ENCODE data around the gene RBM26. TPM values are rescaled to one million over a fixed set of nuclear protein-coding genes. Genes with fewer than 3 reads are reported as not detected.
A peak's percentile ranks its signal among the peaks of the same experiment; 100 is the strongest.

Gene RBM26
- total and polyA plus RNA-seq, 5 experiments from 2014 or later = 14.1 to 142 (median 17.0) TPM

GRCh38 chr13:79395881-79396280 is 10.2 kb downstream of the RBM26 start:
- Mint-ChIP-seq H3K4me1 (peaks cover 43 to 75% (median 60%) of the 10 kb centered on the region in 4 donors), H3K36me3 (peaks cover 6 to 56% (median 25%) of the 10 kb centered on the region in 3 donors), H3K4me3 (peak overlapping the region in 3 of 10 donors; percentile 20 to 39 (median 36)), H3K27ac (peak overlapping the region in 9 of 10 donors; percentile 6 to 90 (median 62)), H3K27me3 (no peaks in the 10 kb centered on the region), H3K9me3 (peaks cover 0 to 12% (median 4%) of the 10 kb centered on the region in 9 donors)
- DNase-seq (no peak), ATAC-seq (no peak)
- POLR2A ChIA-PET = interaction anchor here (6.0 kb wide), 1 partner anchor 9 kb away, joined by 107 read pairs; the partner anchor contains the start of gene RBM26

DNA sequence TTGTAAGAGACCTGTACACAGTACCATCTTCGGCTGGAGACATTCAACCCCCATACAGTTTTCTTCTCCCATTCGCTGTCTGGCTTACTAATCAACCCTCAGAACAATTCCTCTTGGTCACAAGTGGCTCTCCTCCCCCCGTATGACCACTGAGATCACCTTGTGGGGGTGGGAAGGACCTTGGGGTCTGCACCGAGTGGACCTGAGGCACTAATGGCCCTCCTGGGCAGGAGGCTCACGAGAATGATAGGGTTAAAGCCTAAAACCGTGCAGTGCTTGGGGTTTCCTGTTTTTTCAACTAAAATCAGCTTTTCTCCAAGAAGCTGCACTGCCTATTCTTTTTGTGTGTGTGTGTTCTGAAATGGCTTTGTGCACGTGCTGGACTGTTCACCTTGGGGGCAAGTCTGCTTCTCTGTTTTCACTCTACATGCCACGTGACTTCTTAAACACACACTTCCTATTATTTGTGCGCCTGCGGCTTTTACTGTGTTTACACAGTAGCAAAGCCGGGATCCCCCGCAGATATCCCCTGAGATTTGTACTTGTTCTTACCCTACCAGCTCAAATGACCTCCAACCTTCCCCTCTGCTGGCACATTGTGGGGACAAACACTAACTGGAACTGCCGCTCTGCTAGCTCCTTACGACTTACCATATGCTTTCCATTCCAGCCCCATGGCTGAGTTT is 12.3 kb downstream of the RBM26 start:
- peak overlapping the region; percentile 78 to 96 (median 85) for H3K4me3 Mint-ChIP-seq
- H3K9me3 Mint-ChIP-seq = peaks cover 0 to 12% (median 4%) of the 10 kb centered on the region in 9 donors
- H3K27me3 Mint-ChIP-seq = no peaks in the 10 kb centered on the region
- peak overlapping the region; percentile 68 to 96 (median 90) for H3K27ac Mint-ChIP-seq
- POLR2A ChIA-PET = interaction anchor here (0.9 to 6.0 kb wide), 6 partner anchors 11 to 46 kb away, joined by 3 to 107 read pairs (median 4); partner anchors contain the start of gene RBM26
- DNase-seq (peak in 9 of 10 donors; percentile 35 to 83 (median 58)), ATAC-seq (peak; percentile 78 to 83)
- H3K36me3 Mint-ChIP-seq = peaks cover 6 to 34% (median 23%) of the 10 kb centered on the region in 3 donors
- peaks cover 38 to 71% (median 63%) of the 10 kb centered on the region in 4 donors for H3K4me1 Mint-ChIP-seq

- peaks cover 38 to 70% (median 66%) of the 10 kb centered on the region in 4 donors for H3K4me1 Mint-ChIP-seq
- peaks cover 6 to 31% (median 23%) of the 10 kb centered on the region in 3 donors for H3K36me3 Mint-ChIP-seq
- POLR2A ChIA-PET = interaction anchor here (1.0 to 6.0 kb wide), 6 partner anchors 11 to 45 kb away, joined by 3 to 107 read pairs (median 3); partner anchors contain the start of gene RBM26
- DNase-seq (peak in 5 of 10 donors; percentile 5 to 57 (median 52)), ATAC-seq (peak; percentile 59 to 61)
- peak overlapping the region; percentile 78 to 96 (median 85) for H3K4me3 Mint-ChIP-seq
- H3K27me3 Mint-ChIP-seq = no peaks in the 10 kb centered on the region
- peak overlapping the region; percentile 68 to 96 (median 90) for H3K27ac Mint-ChIP-seq
- H3K9me3 Mint-ChIP-seq = peaks cover 0 to 12% (median 4%) of the 10 kb centered on the region in 9 donors
Observed at GRCh38 chr13:79392882-79393563, 13.0 kb downstream of the RBM26 start.

DNA sequence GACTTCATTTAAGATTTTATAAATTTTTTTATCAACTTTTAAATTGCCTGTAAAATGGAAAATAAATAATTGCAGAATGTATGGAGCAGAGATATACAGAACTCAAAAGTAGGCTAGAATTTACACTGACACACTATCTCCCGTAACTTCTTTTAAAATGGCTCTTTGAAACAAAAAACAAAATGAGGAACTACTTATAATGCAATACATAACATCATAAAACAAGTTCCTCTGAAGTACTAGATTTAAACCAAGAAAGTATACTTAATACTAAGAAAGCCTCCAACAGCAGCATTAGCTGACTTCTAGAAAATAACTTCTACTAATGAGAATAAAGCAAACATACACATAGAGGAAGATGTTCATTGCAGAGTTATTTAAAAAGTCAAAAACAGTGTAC is 17.0 kb downstream of the RBM26 start:
- ATAC-seq (no peak), DNase-seq (no peak)
- POLR2A ChIA-PET = no interaction called here
- H3K27me3 Mint-ChIP-seq = no peaks in the 10 kb centered on the region
- no peaks in the 10 kb centered on the region for H3K9me3 Mint-ChIP-seq
- peak overlapping the region in 2 of 10 donors; percentile 16 to 31 for H3K4me3 Mint-ChIP-seq
- peak overlapping the region in 3 of 10 donors; percentile 6 to 62 (median 7) for H3K27ac Mint-ChIP-seq
- peaks cover 37 to 84% (median 66%) of the 10 kb centered on the region in 4 donors for H3K4me1 Mint-ChIP-seq
- peaks cover 0 to 9% (median 0%) of the 10 kb centered on the region in 3 donors for H3K36me3 Mint-ChIP-seq

DNA sequence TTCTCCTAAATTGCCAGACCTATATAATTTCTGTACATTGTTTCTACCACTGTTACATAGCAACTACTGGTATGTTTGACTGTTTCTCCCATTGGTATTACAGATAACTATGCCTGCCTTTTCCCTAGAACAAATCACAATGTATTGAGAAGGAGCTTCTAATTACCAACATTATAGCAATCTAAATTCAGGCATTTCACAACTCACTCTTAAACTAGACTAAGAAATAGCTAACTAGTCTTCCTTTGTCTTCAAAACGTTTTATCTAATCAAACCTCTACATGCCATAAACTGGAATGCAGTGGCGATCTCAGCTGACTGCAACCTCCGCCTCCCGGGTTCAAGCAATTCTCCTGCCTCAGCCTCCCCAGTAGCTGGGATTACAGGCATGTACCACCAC is 18.2 kb downstream of the RBM26 start:
- peaks cover 0 to 13% (median 2%) of the 10 kb centered on the region in 3 donors for H3K36me3 Mint-ChIP-seq
- H3K27ac Mint-ChIP-seq = peak overlapping the region in 6 of 10 donors; percentile 21 to 87 (median 54)
- no peaks in the 10 kb centered on the region for H3K27me3 Mint-ChIP-seq
- no peaks in the 10 kb centered on the region for H3K9me3 Mint-ChIP-seq
- H3K4me1 Mint-ChIP-seq = peaks cover 30 to 84% (median 63%) of the 10 kb centered on the region in 4 donors
- DNase-seq (no peak), ATAC-seq (no peak)
- POLR2A ChIA-PET = interaction anchor here (1.0 kb wide), 1 partner anchor 18 kb away, joined by 3 read pairs; the partner anchor contains the start of gene RBM26
- H3K4me3 Mint-ChIP-seq = peak overlapping the region in 6 of 10 donors; percentile 6 to 71 (median 31)

DNA sequence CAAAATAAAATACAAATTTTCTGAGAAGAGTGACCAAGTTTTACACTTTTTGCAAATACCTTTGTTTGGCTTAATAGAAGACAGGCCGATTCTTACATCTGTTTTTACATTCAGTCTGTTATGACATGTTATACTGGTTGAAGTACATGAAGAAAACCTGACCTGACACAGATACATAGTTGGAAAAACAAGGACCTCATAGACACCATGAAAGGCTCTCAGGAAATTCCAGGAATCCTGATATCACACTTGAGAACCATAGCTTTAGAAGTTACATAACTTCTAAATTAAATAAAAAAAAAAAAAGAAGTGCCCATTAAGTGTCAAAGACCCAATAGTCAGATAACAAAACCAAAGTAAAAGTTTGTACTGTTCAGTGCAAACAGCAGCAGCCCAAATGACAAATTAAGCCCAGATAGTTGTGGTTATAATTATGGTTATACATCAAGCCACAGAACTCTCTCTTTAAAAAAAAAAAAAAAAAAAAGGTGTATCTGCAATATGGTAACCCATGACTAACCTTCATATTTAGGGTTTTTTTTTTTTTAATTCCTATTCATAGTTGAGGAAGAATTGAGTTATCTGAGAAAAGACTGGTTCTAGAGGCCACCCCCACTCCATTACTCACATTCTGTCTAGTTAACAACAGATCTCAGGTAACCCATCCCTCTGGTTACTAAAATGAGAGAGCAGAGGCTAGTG is 19.8 kb downstream of the RBM26 start:
- Mint-ChIP-seq H3K36me3 (peaks cover 0 to 11% (median 2%) of the 10 kb centered on the region in 3 donors), H3K9me3 (no peaks in the 10 kb centered on the region), H3K27me3 (no peaks in the 10 kb centered on the region), H3K27ac (peak overlapping the region in 3 of 10 donors; percentile 3 to 66 (median 17)), H3K4me3 (peak overlapping the region in 8 of 10 donors; percentile 2 to 61 (median 40)), H3K4me1 (peaks cover 30 to 89% (median 65%) of the 10 kb centered on the region in 4 donors)
- DNase-seq = peak in 2 of 10 donors; percentile 5 to 14
- ATAC-seq = peak; percentile 59 to 63
- POLR2A ChIA-PET = interaction anchor here (0.7 to 1.8 kb wide), 3 partner anchors 20 to 38 kb away, joined by 3 to 8 read pairs (median 4); partner anchors contain the start of gene RBM26

DNA sequence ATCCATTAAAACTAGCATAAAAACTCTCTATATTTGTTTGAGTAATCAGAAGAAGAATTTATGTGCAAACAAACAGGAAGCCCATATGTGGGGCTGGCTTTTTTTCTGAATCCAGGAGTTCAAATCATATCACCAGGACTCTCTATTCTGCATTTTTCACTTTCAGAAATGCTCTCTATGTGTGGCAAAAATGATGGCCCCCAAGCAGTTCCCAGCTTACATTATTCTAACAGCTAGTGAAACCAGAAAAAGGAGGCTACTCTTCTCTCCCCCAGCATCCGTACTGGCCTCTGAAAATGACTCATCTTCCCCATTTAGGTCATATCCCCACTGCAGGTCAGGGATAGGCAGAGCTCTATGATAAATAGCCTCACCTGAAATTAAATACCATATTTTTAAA is 20.4 kb downstream of the RBM26 start:
- ATAC-seq (peak; percentile 22 to 55), DNase-seq (no peak)
- Mint-ChIP-seq H3K36me3 (peaks cover 0 to 11% (median 2%) of the 10 kb centered on the region in 3 donors), H3K27me3 (no peaks in the 10 kb centered on the region), H3K4me3 (peak overlapping the region in 8 of 10 donors; percentile 4 to 42 (median 20)), H3K27ac (peak overlapping the region in 3 of 10 donors; percentile 10 to 66 (median 28)), H3K4me1 (peaks cover 32 to 88% (median 65%) of the 10 kb centered on the region in 4 donors), H3K9me3 (no peaks in the 10 kb centered on the region)
- POLR2A ChIA-PET = interaction anchor here (0.7 to 1.8 kb wide), 3 partner anchors 20 to 38 kb away, joined by 3 to 8 read pairs (median 4); partner anchors contain the start of gene RBM26

- Mint-ChIP-seq H3K4me3 (peak overlapping the region in 3 of 10 donors; percentile 3 to 13 (median 5)), H3K4me1 (peaks cover 35 to 87% (median 65%) of the 10 kb centered on the region in 4 donors), H3K27me3 (no peaks in the 10 kb centered on the region), H3K9me3 (no peaks in the 10 kb centered on the region), H3K36me3 (peaks cover 0 to 23% (median 2%) of the 10 kb centered on the region in 3 donors), H3K27ac (peak overlapping the region in 2 of 10 donors; percentile 59 to 84)
- ATAC-seq (no peak), DNase-seq (no peak)
- POLR2A ChIA-PET = interaction anchor here (1.6 kb wide), 1 partner anchor 23 kb away, joined by 4 read pairs; no protein-coding TSS in a partner anchor
Observed at GRCh38 chr13:79384022-79384610, 21.9 kb downstream of the RBM26 start.

- POLR2A ChIA-PET = interaction anchor here (1.3 to 1.4 kb wide), 2 partner anchors 10 to 11 kb away, joined by 3 to 4 read pairs; no protein-coding TSS in a partner anchor
- Mint-ChIP-seq H3K36me3 (peaks cover 0 to 32% (median 2%) of the 10 kb centered on the region in 3 donors), H3K4me1 (peaks cover 26 to 74% (median 56%) of the 10 kb centered on the region in 4 donors), H3K27ac (peak overlapping the region; percentile 1 to 84 (median 66)), H3K9me3 (no peaks in the 10 kb centered on the region), H3K27me3 (no peaks in the 10 kb centered on the region), H3K4me3 (peak overlapping the region; percentile 25 to 77 (median 59))
- DNase-seq = peak in 1 of 10 donors; percentile 10
- peak in 1 of 2 donors; percentile 68 for ATAC-seq
Observed at GRCh38 chr13:79382545-79383275, 23.3 kb downstream of the RBM26 start.

DNA sequence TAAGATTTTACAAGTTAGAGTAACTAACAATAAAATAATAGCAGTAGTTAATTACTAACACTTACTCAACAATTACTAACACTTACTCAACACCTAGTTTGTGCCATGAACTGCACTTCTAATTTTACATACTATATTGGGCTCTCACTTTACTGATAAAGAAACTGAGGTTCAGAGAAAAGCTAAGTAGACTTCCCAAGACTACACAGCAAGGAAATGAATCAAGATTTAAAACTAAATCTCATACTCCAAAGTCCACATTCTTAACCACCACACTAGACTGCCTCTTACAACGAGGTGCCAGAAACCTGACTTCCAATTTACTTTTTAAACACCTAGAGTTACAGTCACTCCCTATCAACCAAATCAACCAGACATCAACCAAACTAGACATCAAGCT is 25.1 kb downstream of the RBM26 start:
- H3K4me1 Mint-ChIP-seq = peaks cover 23 to 57% (median 48%) of the 10 kb centered on the region in 4 donors
- ATAC-seq (no peak), DNase-seq (no peak)
- POLR2A ChIA-PET = no interaction called here
- H3K27ac Mint-ChIP-seq = peak overlapping the region in 8 of 10 donors; percentile 1 to 67 (median 32)
- peak overlapping the region in 3 of 10 donors; percentile 1 to 43 (median 26) for H3K4me3 Mint-ChIP-seq
- no peaks in the 10 kb centered on the region for H3K9me3 Mint-ChIP-seq
- H3K27me3 Mint-ChIP-seq = no peaks in the 10 kb centered on the region
- H3K36me3 Mint-ChIP-seq = peaks cover 0 to 48% (median 7%) of the 10 kb centered on the region in 3 donors

Measured in naive thymus-derived CD8-positive, alpha-beta T cell (primary cell).